AG09319 (cell line): Measurements from ENCODE around the gene MSI2.

Source experiments
- DNase-seq: peaks from one replicate; pipeline ENCODE4 v3.0.0-alpha.2; 2010; ENCODE audit warnings: low read depth; ENCODE audit errors: extremely low read depth
- TF ChIP-seq, protein P1 (sequence below): IDR thresholded peaks from 2 replicates; pipeline ENCODE4 v1.5.1; 2011; ENCODE audit warnings: low read depth, mild to moderate bottlenecking, inconsistent platforms, low read length, moderate library complexity

MSI2 gene

GRCh38 chr17:57486882-57487301, 230.6 kb downstream of the MSI2 start:
- no peak for DNase-seq
- TF ChIP-seq, protein P1, sequence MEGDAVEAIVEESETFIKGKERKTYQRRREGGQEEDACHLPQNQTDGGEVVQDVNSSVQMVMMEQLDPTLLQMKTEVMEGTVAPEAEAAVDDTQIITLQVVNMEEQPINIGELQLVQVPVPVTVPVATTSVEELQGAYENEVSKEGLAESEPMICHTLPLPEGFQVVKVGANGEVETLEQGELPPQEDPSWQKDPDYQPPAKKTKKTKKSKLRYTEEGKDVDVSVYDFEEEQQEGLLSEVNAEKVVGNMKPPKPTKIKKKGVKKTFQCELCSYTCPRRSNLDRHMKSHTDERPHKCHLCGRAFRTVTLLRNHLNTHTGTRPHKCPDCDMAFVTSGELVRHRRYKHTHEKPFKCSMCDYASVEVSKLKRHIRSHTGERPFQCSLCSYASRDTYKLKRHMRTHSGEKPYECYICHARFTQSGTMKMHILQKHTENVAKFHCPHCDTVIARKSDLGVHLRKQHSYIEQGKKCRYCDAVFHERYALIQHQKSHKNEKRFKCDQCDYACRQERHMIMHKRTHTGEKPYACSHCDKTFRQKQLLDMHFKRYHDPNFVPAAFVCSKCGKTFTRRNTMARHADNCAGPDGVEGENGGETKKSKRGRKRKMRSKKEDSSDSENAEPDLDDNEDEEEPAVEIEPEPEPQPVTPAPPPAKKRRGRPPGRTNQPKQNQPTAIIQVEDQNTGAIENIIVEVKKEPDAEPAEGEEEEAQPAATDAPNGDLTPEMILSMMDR, result no peak

GRCh38 chr17:57487573-57487972, 231.2 kb downstream of the MSI2 start:
- TF ChIP-seq, protein P1, result no peak
- no peak for DNase-seq

DNA sequence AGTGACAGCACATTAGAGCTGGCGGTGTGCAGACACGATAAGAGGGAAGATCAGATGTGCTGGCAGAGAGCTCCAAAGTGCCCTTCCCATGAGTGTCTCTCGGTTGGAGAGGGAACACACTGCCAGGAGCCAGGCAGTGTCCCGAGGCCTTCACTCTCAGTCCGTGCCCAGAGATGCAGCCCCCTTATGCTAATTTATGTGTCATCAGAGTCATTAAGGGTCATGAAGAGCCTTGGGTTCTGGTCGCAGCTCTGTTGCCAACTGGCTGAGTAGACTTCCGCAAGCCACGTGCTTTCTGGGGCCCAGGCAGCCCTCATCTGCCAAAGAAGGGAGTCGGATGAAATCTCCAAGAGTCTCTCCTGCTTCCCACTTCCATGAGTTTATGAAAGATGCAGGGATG, 232.5 kb downstream of the MSI2 start:
- TF ChIP-seq, protein P1, result no peak
- no peak for DNase-seq

DNA sequence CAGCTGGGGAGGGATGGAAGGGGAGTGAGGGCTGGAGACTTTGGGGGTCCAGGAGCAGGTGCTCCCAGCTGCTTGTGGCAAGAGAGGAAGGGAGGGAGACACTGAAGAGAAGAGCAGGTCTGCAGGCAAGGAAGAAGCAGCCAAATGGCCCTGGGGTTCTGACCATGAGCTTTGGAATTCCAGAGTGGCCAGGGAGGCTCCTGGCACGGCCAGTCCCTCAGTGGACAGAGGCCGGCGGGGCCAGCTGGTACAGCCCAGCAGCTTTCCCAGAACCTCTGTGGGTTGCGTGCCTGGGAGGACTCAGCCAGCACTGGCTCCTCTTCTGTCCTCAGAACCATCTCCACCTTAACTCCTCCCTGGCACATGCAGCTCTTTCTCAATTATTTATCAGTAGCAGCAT, 233.0 kb downstream of the MSI2 start:
- TF ChIP-seq, protein P1, result no peak
- no peak for DNase-seq

- DNase-seq, result no peak
- TF ChIP-seq, protein P1, result no peak
Observed at GRCh38 chr17:57490111-57490845, 234.0 kb downstream of the MSI2 start.

DNA sequence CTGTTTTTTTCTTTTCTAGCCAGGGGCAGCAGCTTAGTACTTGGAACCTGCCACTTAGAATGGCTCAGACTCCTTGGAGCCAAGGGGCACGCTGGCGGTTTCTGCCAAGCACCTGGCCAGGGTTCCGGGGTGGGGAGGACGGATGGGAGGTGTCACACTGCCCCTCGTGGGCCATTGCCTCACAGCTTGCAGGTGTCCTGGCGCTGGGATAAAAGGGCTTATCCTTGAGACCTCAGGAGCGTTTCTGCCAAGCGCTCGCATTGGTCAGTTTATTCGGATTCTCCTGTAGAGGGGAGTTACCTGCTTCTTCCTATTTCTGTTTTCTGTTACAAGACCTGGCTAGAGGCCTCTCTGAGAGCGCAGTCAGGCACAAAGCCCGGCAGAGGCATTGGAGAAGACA, 234.6 kb downstream of the MSI2 start:
- no peak for DNase-seq
- TF ChIP-seq, protein P1, result no peak

- no peak for DNase-seq
- TF ChIP-seq, protein P1, result no peak
Observed at GRCh38 chr17:57493171-57493570, 236.8 kb downstream of the MSI2 start.
